HEK293 (cell line): ENCODE measurements around the gene KCNQ1.

ENCODE experiments used
- CTCF ChIA-PET: fragments of 350-600 bp; formaldehyde crosslinking; extraction: SDS; loops from one replicate; lab custom pipeline; 2021; ENCODE audit warnings: antibody characterized with exemption; lab: Yijun Ruan, JAX
- POLR2A ChIA-PET: fragments of 300-600 bp; formaldehyde crosslinking; extraction: SDS; loops from one replicate; lab custom pipeline; 2020; ENCODE audit warnings: antibody characterized with exemption, inconsistent platforms; lab: Yijun Ruan, JAX
- H3K27ac ChIP-seq: fragments of 200-500 bp; sonication (Bioruptor generic); 2 replicates; pipeline ENCODE4 v1.5.1; 2014; ENCODE audit warnings: low read depth, low read length, control low read depth, inconsistent platforms; ENCODE audit errors: extremely low read depth
- H3K36me3 ChIP-seq, 2 experiments: fragments of 200-500 bp in 1 of 2; sonication (Bioruptor generic) in 1 of 2; 1 replicate in 1 of 2; 2 replicates in 1 of 2; pipeline ENCODE4 v1.5.1; 2014 to 2017; ENCODE audit warnings: inconsistent platforms in 2 of 2, low read length in 2 of 2; ENCODE audit not compliant: control insufficient read depth in 2 of 2, insufficient read depth in 1 of 2
- H3K4me1 ChIP-seq: fragments of 200-500 bp; sonication (Bioruptor generic); 2 replicates; pipeline ENCODE4 v1.5.1; 2014; ENCODE audit warnings: mild to moderate bottlenecking, low read length, inconsistent platforms; ENCODE audit not compliant: control insufficient read depth, insufficient read depth
- H3K4me3 ChIP-seq: 2 replicates; pipeline ENCODE4 v1.5.1; 2011; ENCODE audit warnings: low read depth, mild to moderate bottlenecking, control low read depth, low read length, moderate library complexity
- H3K9me3 ChIP-seq: fragments of 200-500 bp; sonication (Bioruptor generic); 2 replicates; pipeline ENCODE4 v1.5.1; 2014; ENCODE audit warnings: low read depth, low read length, inconsistent platforms; ENCODE audit not compliant: control insufficient read depth, insufficient read depth
- KLF7 ChIP-seq: fragments of 450-650 bp; formaldehyde crosslinking; IDR thresholded peaks from 2 replicates; pipeline ENCODE4 v1.5.1; 2016; ENCODE audit warnings: missing biosample characterization, missing genetic modification characterization, borderline replicate concordance
- TRIM28 ChIP-seq: IDR thresholded peaks from 2 replicates; pipeline ENCODE4 v1.6.1; 2011; ENCODE audit warnings: low read length, control low read depth, borderline replicate concordance
- ZBTB48 ChIP-seq: fragments of 450-650 bp; formaldehyde crosslinking; IDR thresholded peaks from 2 replicates; pipeline ENCODE4 v1.5.1; 2016; ENCODE audit warnings: missing biosample characterization, missing genetic modification characterization
- ZFP41 ChIP-seq: fragments of 450-650 bp; formaldehyde crosslinking; IDR thresholded peaks from 2 replicates; pipeline ENCODE4 v1.5.1; 2016; ENCODE audit warnings: missing biosample characterization, missing genetic modification characterization, borderline replicate concordance
- ZNF16 ChIP-seq: fragments of 450-650 bp; formaldehyde crosslinking; IDR thresholded peaks from 2 replicates; pipeline ENCODE4 v1.5.1; 2016; ENCODE audit warnings: low read depth, missing biosample characterization, missing genetic modification characterization
- ZNF174 ChIP-seq: fragments of 450-650 bp; formaldehyde crosslinking; IDR thresholded peaks from 2 replicates; pipeline ENCODE4 v1.5.0; 2017; ENCODE audit warnings: missing biosample characterization, mild to moderate bottlenecking, missing genetic modification characterization
- ZNF324 ChIP-seq: fragments of 450-650 bp; formaldehyde crosslinking; IDR thresholded peaks from 2 replicates; pipeline ENCODE4 v1.5.1; 2016; ENCODE audit warnings: missing biosample characterization, missing genetic modification characterization
- ZNF426 ChIP-seq: fragments of 450-650 bp; formaldehyde crosslinking; IDR thresholded peaks from 2 replicates; pipeline ENCODE4 v1.5.1; 2017; ENCODE audit warnings: missing biosample characterization, missing genetic modification characterization, mild to moderate bottlenecking, inconsistent platforms, moderate library complexity
- ZNF514 ChIP-seq: fragments of 450-650 bp; formaldehyde crosslinking; IDR thresholded peaks from 2 replicates; pipeline ENCODE4 v1.5.1; 2016; ENCODE audit warnings: missing biosample characterization, missing genetic modification characterization
- ZNF549 ChIP-seq: fragments of 450-650 bp; IDR thresholded peaks from 2 replicates; pipeline ENCODE4 v1.5.1; 2018; ENCODE audit warnings: missing biosample characterization, missing genetic modification characterization, mild to moderate bottlenecking, inconsistent platforms, moderate library complexity
- ZNF610 ChIP-seq: fragments of 450-650 bp; formaldehyde crosslinking; IDR thresholded peaks from 2 replicates; pipeline ENCODE4 v1.5.1; 2016; ENCODE audit warnings: missing biosample characterization, missing genetic modification characterization, borderline replicate concordance
- ZNF658 ChIP-seq: fragments of 450-650 bp; formaldehyde crosslinking; IDR thresholded peaks from 2 replicates; pipeline ENCODE4; 2016; ENCODE audit warnings: missing biosample characterization, missing genetic modification characterization
- ZNF664 ChIP-seq: fragments of 450-650 bp; formaldehyde crosslinking; IDR thresholded peaks from 2 replicates; pipeline ENCODE4 v1.5.1; 2016; ENCODE audit warnings: missing biosample characterization, missing genetic modification characterization
- ZNF776 ChIP-seq: fragments of 450-650 bp; formaldehyde crosslinking; IDR thresholded peaks from 2 replicates; pipeline ENCODE4 v1.5.0; 2017; ENCODE audit warnings: missing biosample characterization, missing genetic modification characterization, borderline replicate concordance
- ZNF830 ChIP-seq: fragments of 450-650 bp; IDR thresholded peaks from 2 replicates; pipeline ENCODE4 v1.5.0; 2018; ENCODE audit warnings: missing biosample characterization, missing genetic modification characterization, low read depth, mild to moderate bottlenecking, moderate library complexity
- ZSCAN23 ChIP-seq: fragments of 450-650 bp; formaldehyde crosslinking; IDR thresholded peaks from 2 replicates; pipeline ENCODE4 v1.5.1; 2016; ENCODE audit warnings: missing biosample characterization, missing genetic modification characterization
- ZXDB ChIP-seq: fragments of 450-650 bp; formaldehyde crosslinking; IDR thresholded peaks from 2 replicates; pipeline ENCODE4 v1.5.1; 2016; ENCODE audit warnings: missing biosample characterization, missing genetic modification characterization
- TF ChIP-seq, protein P1 (sequence below): fragments of 450-650 bp; formaldehyde crosslinking; IDR thresholded peaks from 2 replicates; pipeline ENCODE4 v1.5.1; 2016; ENCODE audit warnings: missing biosample characterization, missing genetic modification characterization
- TF ChIP-seq, protein P2 (sequence below): fragments of 450-650 bp; formaldehyde crosslinking; IDR thresholded peaks from 2 replicates; pipeline ENCODE4 v1.5.1; 2016; ENCODE audit warnings: missing biosample characterization, missing genetic modification characterization

Gene KCNQ1

DNA sequence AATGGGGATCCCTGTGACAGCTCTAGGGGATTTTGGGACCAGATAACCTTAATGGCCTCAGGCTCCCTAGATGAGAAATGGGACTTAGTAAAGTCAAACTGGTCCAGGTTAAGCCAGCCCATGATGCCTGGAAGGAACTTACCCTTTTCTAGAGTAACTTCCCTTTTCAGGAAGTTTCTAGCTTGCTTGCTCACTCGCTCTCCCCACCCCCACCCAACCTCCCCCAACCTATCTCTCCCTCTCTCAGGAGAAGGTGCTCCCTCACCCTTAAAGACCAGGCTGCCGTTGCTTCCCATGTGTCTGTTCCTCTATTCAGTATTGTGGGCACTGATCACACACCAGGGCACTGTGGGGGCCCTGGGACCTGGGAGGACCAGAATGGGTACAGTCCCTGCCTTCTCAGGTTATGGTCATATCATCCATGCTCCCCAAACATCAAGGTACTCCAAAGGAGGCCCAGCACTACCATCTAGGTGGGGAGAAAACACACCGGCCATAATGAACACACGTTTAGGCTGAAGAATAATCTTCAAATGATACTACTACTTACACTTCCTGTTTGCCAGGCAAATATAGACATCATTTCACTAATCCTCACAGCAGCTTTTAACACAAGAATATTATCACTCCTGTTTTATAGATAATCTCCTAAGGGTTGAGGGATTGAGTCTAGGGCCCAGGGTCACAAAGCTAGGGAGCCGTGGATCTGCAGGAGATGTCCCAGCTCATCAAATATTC lies 236.8 kb downstream of the KCNQ1 start:
- Histone ChIP-seq H3K9me3 (no peaks in the 10 kb centered on the region), H3K27ac (no peak overlapping the region), H3K4me1 (0 out of 2 replicates have a peak, but pooled peaks cover 4% of the 10 kb centered on the region), H3K36me3 (peaks cover 0 to 36% of the 10 kb centered on the region in 2 experiments; a peak in 1 of 3 replicates), H3K4me3 (no peak overlapping the region)
- POLR2A ChIA-PET, result interaction anchor here (1.1 kb wide), 1 partner anchor 18 kb away, joined by 3 read pairs; the partner anchor contains the start of gene KCNQ1OT1
- CTCF ChIA-PET, result no interaction called here
- TF ChIP-seq ZNF16 (no peak), TRIM28 (no peak), ZNF514 (tag by site-specific recombination) (no peak), ZSCAN23 (tag by site-specific recombination) (no peak), ZXDB (no peak), KLF7 (tag by site-specific recombination) (no peak), ZNF324 (tag by site-specific recombination) (no peak), ZNF549 (tag by site-specific recombination) (no peak), ZNF426 (tag by site-specific recombination) (no peak), ZNF658 (tag by site-specific recombination) (no peak), ZNF174 (tag by site-specific recombination) (no peak), ZNF664 (tag by site-specific recombination) (no peak), ZNF610 (tag by site-specific recombination) (no peak), ZNF830 (no peak), ZNF776 (no peak)

DNA sequence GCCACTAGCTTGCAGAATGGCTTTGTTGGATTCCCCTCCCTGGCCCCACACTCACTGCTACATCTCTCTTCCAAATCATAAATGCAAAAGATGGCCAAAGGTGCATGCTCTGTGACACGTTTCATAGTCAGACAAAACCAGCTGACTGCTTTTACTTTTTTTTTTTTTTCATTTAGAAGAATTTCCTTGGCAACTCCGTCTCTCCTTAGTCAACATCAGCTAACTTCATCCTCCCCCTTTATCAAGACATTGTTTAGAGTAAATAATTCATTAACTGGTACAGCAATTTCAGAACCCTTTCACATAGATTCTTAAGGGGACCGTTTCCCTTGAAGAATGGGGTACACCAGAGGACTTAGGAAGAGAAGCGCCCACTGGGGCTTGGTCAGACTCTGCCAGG lies 239.0 kb downstream of the KCNQ1 start:
- CTCF ChIA-PET, result interaction anchor here (1.1 kb wide), 1 partner anchor 205 kb away, joined by 3 read pairs; no protein-coding TSS in a partner anchor
- TF ChIP-seq, protein P1, sequence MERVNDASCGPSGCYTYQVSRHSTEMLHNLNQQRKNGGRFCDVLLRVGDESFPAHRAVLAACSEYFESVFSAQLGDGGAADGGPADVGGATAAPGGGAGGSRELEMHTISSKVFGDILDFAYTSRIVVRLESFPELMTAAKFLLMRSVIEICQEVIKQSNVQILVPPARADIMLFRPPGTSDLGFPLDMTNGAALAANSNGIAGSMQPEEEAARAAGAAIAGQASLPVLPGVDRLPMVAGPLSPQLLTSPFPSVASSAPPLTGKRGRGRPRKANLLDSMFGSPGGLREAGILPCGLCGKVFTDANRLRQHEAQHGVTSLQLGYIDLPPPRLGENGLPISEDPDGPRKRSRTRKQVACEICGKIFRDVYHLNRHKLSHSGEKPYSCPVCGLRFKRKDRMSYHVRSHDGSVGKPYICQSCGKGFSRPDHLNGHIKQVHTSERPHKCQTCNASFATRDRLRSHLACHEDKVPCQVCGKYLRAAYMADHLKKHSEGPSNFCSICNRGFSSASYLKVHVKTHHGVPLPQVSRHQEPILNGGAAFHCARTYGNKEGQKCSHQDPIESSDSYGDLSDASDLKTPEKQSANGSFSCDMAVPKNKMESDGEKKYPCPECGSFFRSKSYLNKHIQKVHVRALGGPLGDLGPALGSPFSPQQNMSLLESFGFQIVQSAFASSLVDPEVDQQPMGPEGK (tag by site-specific recombination), result no peak
- TF ChIP-seq ZFP41 (tag by site-specific recombination), result no peak
- Histone ChIP-seq H3K36me3 (peaks cover 0 to 57% of the 10 kb centered on the region in 2 experiments; a peak in 1 of 3 replicates), H3K27ac (no peak overlapping the region), H3K9me3 (no peaks in the 10 kb centered on the region), H3K4me3 (no peak overlapping the region), H3K4me1 (no peaks in the 10 kb centered on the region)
- POLR2A ChIA-PET, result no interaction called here

DNA sequence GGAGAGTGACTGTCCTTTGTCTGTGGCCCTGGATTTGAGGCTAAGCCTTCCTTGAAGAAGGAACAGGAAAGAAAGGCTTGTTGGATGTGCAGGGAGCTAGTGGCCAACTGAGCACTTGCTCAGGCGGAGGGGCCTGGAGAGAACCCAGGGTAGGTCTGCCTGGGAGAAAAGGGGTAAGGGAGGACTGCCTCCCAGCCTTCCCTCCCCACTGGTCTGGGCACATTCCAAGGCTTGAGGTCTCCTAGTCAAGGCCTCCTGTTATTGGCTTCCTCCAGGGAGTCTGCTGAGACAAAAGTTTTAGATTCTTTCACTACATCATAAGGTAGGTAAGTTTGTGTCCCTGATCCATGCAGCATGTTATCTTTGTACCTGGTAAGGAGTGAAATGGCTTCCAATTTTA lies 239.8 kb downstream of the KCNQ1 start:
- POLR2A ChIA-PET, result no interaction called here
- Histone ChIP-seq H3K27ac (no peak overlapping the region), H3K4me3 (no peak overlapping the region), H3K4me1 (no peaks in the 10 kb centered on the region), H3K9me3 (no peaks in the 10 kb centered on the region), H3K36me3 (peaks cover 0 to 65% of the 10 kb centered on the region in 2 experiments; a peak in 1 of 3 replicates)
- TF ChIP-seq, protein P2, sequence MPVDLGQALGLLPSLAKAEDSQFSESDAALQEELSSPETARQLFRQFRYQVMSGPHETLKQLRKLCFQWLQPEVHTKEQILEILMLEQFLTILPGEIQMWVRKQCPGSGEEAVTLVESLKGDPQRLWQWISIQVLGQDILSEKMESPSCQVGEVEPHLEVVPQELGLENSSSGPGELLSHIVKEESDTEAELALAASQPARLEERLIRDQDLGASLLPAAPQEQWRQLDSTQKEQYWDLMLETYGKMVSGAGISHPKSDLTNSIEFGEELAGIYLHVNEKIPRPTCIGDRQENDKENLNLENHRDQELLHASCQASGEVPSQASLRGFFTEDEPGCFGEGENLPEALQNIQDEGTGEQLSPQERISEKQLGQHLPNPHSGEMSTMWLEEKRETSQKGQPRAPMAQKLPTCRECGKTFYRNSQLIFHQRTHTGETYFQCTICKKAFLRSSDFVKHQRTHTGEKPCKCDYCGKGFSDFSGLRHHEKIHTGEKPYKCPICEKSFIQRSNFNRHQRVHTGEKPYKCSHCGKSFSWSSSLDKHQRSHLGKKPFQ (tag by site-specific recombination), result no peak
- TF ChIP-seq ZBTB48 (tag by site-specific recombination), result no peak
- CTCF ChIA-PET, result no interaction called here
